Loucy (cell line): ENCODE results near the gene MED10.

Experiments
- H2AFZ ChIP-seq: fragments of 200-600 bp; sonication (generic); 2 replicates; pipeline ENCODE4 v1.6.0; 2016; ENCODE audit warnings: antibody characterized with exemption, mild to moderate bottlenecking, low read length, moderate library complexity
- H3F3A ChIP-seq: fragments of 200-600 bp; 2 replicates; pipeline ENCODE4 v1.6.0; 2016; ENCODE audit warnings: antibody characterized with exemption, low read depth, mild to moderate bottlenecking
- H3K27me3 ChIP-seq: fragments of 200-600 bp; sonication (generic); 2 replicates; pipeline ENCODE4 v1.6.1; 2014; ENCODE audit warnings: low read length, mild to moderate bottlenecking; ENCODE audit not compliant: insufficient read depth, poor library complexity, severe bottlenecking
- H3K36me3 ChIP-seq: fragments of 200-600 bp; sonication (generic); 2 replicates; pipeline ENCODE4 v1.6.1; 2016; ENCODE audit warnings: low read length; ENCODE audit not compliant: insufficient read depth
- H3K4me1 ChIP-seq: fragments of 200-600 bp; sonication (generic); 2 replicates; pipeline ENCODE4 v1.5.1; 2014; ENCODE audit warnings: low read length, mild to moderate bottlenecking; ENCODE audit not compliant: insufficient read depth, poor library complexity, severe bottlenecking
- H3K4me2 ChIP-seq: fragments of 200-600 bp; sonication (generic); 2 replicates; pipeline ENCODE4 v1.6.0; 2014; ENCODE audit warnings: antibody characterized with exemption, low read length, low read depth, mild to moderate bottlenecking; ENCODE audit not compliant: poor library complexity, severe bottlenecking
- H3K4me3 ChIP-seq: fragments of 200-600 bp; sonication (generic); 2 replicates; pipeline ENCODE4 v1.5.1; 2014; ENCODE audit warnings: low read length, mild to moderate bottlenecking, mixed read lengths; ENCODE audit not compliant: poor library complexity, severe bottlenecking
- H3K79me2 ChIP-seq: fragments of 200-600 bp; sonication (generic); 2 replicates; pipeline ENCODE4 v1.6.1; 2014; ENCODE audit warnings: low read length; ENCODE audit not compliant: insufficient read depth
- H3K9ac ChIP-seq: fragments of 200-600 bp; sonication (generic); 2 replicates; pipeline ENCODE4 v1.6.0; 2014; ENCODE audit warnings: mild to moderate bottlenecking, low read depth, low read length, moderate library complexity; ENCODE audit not compliant: poor library complexity, severe bottlenecking
- H3K9me2 ChIP-seq: fragments of 200-600 bp; sonication (generic); replicated peaks from 2 replicates; pipeline ENCODE4 v1.6.1; 2016; ENCODE audit warnings: low read depth, low read length, mixed read lengths
- H3K9me3 ChIP-seq: fragments of 200-600 bp; sonication (generic); 2 replicates; pipeline ENCODE4 v1.6.1; 2014; ENCODE audit warnings: mild to moderate bottlenecking, antibody characterized with exemption, low read length, low read depth; ENCODE audit not compliant: insufficient read depth
- H4K20me1 ChIP-seq: fragments of 200-600 bp; sonication (generic); 2 replicates; pipeline ENCODE4 v1.6.0; 2014; ENCODE audit warnings: antibody characterized with exemption, low read length, mild to moderate bottlenecking; ENCODE audit not compliant: insufficient read depth, poor library complexity, severe bottlenecking
- EZH2phosphoT487 ChIP-seq: fragments of 200-600 bp; IDR thresholded peaks from 2 replicates; pipeline ENCODE4 v1.6.1; 2018; ENCODE audit warnings: antibody characterized with exemption, mild to moderate bottlenecking, moderate library complexity, borderline replicate concordance
- TF ChIP-seq, protein P1 (sequence below): fragments of 200-600 bp; sonication (generic); conservative IDR thresholded peaks from 2 replicates; pipeline ENCODE4 v1.5.1; 2014; ENCODE audit warnings: mild to moderate bottlenecking, antibody characterized with exemption, low read length

MED10 gene

DNA sequence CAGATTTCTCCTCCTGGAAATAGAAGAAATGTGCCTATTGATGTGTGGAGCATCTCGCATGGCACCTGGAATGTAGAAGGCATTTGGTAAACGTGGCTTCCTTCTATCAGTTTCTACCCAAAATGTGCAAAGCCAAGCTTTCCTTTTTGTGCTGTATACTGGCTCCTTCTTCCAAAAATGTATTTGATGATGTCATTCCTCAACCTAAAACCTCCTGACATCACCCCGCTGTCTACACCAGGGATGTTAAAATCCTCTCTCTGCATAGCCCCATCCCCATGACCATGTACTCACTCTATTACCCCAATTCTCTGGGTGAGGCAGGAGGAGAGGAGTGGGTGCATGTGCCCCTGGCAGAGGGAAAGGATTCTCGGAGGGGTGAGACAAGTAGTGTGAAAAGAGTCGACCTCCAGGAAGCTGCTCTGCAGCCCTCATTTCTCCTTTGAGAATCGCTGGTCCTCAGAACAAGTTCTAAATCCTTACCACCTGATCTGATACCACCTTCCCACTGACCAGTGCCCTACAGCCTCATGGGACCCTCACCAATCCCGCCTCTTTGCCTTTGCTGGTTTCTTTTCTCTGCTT, 11.7 kb upstream of the MED10 start:
- Histone ChIP-seq H3K4me3 (no peak overlapping the region), H3K27me3 (no peaks in the 10 kb centered on the region), H3K4me1 (no peaks in the 10 kb centered on the region), H3K9ac (no peak overlapping the region), H2AFZ (no peak overlapping the region), H3F3A (no peaks in the 10 kb centered on the region), H3K79me2 (no peaks in the 10 kb centered on the region), H3K9me2 (no peaks in the 10 kb centered on the region), H3K36me3 (no peaks in the 10 kb centered on the region), H3K4me2 (no peak overlapping the region), H4K20me1 (no peaks in the 10 kb centered on the region), H3K9me3 (no peaks in the 10 kb centered on the region; the same call in 1 of the 2 replicates)
- TF ChIP-seq, protein P1, sequence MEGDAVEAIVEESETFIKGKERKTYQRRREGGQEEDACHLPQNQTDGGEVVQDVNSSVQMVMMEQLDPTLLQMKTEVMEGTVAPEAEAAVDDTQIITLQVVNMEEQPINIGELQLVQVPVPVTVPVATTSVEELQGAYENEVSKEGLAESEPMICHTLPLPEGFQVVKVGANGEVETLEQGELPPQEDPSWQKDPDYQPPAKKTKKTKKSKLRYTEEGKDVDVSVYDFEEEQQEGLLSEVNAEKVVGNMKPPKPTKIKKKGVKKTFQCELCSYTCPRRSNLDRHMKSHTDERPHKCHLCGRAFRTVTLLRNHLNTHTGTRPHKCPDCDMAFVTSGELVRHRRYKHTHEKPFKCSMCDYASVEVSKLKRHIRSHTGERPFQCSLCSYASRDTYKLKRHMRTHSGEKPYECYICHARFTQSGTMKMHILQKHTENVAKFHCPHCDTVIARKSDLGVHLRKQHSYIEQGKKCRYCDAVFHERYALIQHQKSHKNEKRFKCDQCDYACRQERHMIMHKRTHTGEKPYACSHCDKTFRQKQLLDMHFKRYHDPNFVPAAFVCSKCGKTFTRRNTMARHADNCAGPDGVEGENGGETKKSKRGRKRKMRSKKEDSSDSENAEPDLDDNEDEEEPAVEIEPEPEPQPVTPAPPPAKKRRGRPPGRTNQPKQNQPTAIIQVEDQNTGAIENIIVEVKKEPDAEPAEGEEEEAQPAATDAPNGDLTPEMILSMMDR = no peak
- TF ChIP-seq EZH2phosphoT487 = no peak

DNA sequence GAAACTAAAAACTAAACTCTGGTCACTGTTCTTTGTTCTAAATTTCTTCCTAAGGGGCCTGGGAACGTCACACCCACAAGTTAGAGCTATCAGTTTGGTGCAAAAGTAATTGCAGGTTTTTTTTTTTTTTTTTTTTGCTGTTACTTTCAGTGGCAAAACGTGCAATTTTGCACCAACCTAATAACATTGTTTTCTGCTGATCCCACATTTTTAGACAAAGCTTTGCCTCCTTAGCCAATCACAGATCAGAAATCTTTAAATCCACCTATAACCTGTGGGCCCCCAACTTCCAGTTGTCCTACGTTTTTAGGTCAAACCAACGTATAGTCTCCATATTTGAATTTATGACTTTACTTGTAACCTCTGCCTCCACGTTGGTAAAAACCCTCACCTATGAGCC, 11.1 kb upstream of the MED10 start:
- H4K20me1 ChIP-seq = no peaks in the 10 kb centered on the region
- no peaks in the 10 kb centered on the region for H3K9me2 ChIP-seq
- H2AFZ ChIP-seq = no peak overlapping the region
- no peak overlapping the region for H3K4me3 ChIP-seq
- TF ChIP-seq, protein P1 = no peak
- TF ChIP-seq EZH2phosphoT487 = no peak
- H3K9ac ChIP-seq = no peak overlapping the region
- no peak overlapping the region for H3K4me2 ChIP-seq
- H3K9me3 ChIP-seq = no peaks in the 10 kb centered on the region
- H3K79me2 ChIP-seq = no peaks in the 10 kb centered on the region
- H3K4me1 ChIP-seq = no peaks in the 10 kb centered on the region
- H3F3A ChIP-seq = no peaks in the 10 kb centered on the region
- no peaks in the 10 kb centered on the region for H3K27me3 ChIP-seq
- H3K36me3 ChIP-seq = no peaks in the 10 kb centered on the region

DNA sequence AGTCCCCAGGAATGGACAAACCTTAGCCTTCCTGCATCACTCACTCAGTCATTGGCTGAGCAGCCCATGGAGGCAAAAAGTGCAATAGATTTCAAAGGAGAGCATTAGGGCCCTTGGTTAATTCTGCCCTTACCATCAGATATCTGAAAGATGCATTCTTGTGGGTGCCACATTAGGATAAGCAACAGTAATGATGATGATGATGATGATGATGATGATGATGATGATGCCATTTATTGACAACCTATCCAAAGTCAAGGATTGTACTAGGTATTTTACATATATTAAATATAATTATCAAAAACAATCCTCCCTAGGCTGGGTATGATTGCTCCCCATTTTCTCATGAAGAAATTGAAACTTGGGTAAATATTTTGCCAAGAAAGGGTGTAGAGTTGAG, 9.6 kb upstream of the MED10 start:
- Histone ChIP-seq H3K4me2 (no peak overlapping the region), H3K9ac (no peak overlapping the region), H3K9me2 (no peaks in the 10 kb centered on the region), H3K9me3 (no peaks in the 10 kb centered on the region), H3F3A (no peaks in the 10 kb centered on the region), H4K20me1 (no peaks in the 10 kb centered on the region), H3K4me1 (no peaks in the 10 kb centered on the region), H3K36me3 (no peaks in the 10 kb centered on the region), H3K79me2 (no peaks in the 10 kb centered on the region), H2AFZ (no peak overlapping the region), H3K27me3 (no peaks in the 10 kb centered on the region), H3K4me3 (no peak overlapping the region)
- TF ChIP-seq EZH2phosphoT487 = no peak
- TF ChIP-seq, protein P1 = no peak
